ENCODE results near the gene MIA2. TPM values are rescaled to one million over a fixed set of nuclear protein-coding genes. Genes with fewer than 3 reads are reported as not detected.

MIA2 gene
- total RNA-seq, 1 experiment from 2014 or later, result 15.0 TPM

GRCh38 chr14:39369029-39369428, 135.3 kb downstream of the MIA2 start:
- Histone ChIP-seq H2BK20ac (ENCODE audit: low read depth, low read length, poor library complexity, severe bottlenecking) (no peak overlapping the region), H3K27me3 (ENCODE audit: insufficient read depth, low read length) (no peaks in the 10 kb centered on the region), H3K9me3 (ENCODE audit: control insufficient read depth, low read depth, low read length) (no peaks in the 10 kb centered on the region), H2BK120ac (ENCODE audit: low read depth, low read length, poor library complexity, severe bottlenecking) (no peak overlapping the region), H4K8ac (replicated peaks; ENCODE audit: insufficient read length, low read depth, low read length) (no peak overlapping the region), H2BK12ac (ENCODE audit: insufficient read length, low read depth, low read length) (no peak overlapping the region), H4K20me1 (ENCODE audit: control insufficient read depth, insufficient read depth, insufficient read length) (no peaks in the 10 kb centered on the region), H3K79me2 (ENCODE audit: insufficient read depth, low read length) (no peaks in the 10 kb centered on the region), H2AK5ac (ENCODE audit: insufficient read length, low read length) (no peak overlapping the region), H3T11ph (ENCODE audit: low read length) (no peak overlapping the region), H3K14ac (ENCODE audit: insufficient read depth, low read length) (no peak overlapping the region), H4K5ac (ENCODE audit: insufficient read length, low read depth, low read length) (no peak overlapping the region), H2AFZ (ENCODE audit: low read length) (no peak overlapping the region), H3K4me1 (ENCODE audit: insufficient read depth, low read length) (peaks cover 10% of the 10 kb centered on the region), H3K56ac (ENCODE audit: insufficient read length, low read depth, low read length) (no peak overlapping the region), H3K27ac (ENCODE audit: insufficient read length, low read depth, low read length) (no peak overlapping the region), H3K4ac (ENCODE audit: low read depth, low read length) (no peak overlapping the region), H3K79me1 (ENCODE audit: insufficient read depth, low read depth, low read length, poor library complexity, severe bottlenecking) (no peaks in the 10 kb centered on the region), H3K18ac (ENCODE audit: insufficient read length, low read depth, low read length) (no peak overlapping the region), H2BK5ac (ENCODE audit: insufficient read length, low read length) (no peak overlapping the region), H3K9ac (ENCODE audit: extremely low read depth, insufficient read length, low read length) (no peak overlapping the region), H3K23me2 (ENCODE audit: insufficient read length, low read depth, low read length, poor library complexity, severe bottlenecking) (no peaks in the 10 kb centered on the region), H4K91ac (ENCODE audit: insufficient read length, low read depth, low read length) (no peak overlapping the region), H3K23ac (ENCODE audit: insufficient read length, low read depth, low read length) (no peak overlapping the region), H3K4me2 (ENCODE audit: insufficient read depth, insufficient read length, low read length) (no peak overlapping the region), H2BK15ac (ENCODE audit: low read depth, low read length) (no peak overlapping the region)
- H3K36me3 Mint-ChIP-seq (ENCODE audit: insufficient read depth in 1 of 3, low read depth in 3 of 3), result peaks cover 5 to 15% (median 6%) of the 10 kb centered on the region in 3 experiments; a peak in 6 of 7 replicates
- peak overlapping the region in 2 of 3 experiments; percentile 47 to 64; a peak in 3 of 7 replicates for H3K27ac Mint-ChIP-seq
- H3K27me3 Mint-ChIP-seq (ENCODE audit: low read depth), result no peaks in the 10 kb centered on the region
- TF ChIP-seq, protein P1, sequence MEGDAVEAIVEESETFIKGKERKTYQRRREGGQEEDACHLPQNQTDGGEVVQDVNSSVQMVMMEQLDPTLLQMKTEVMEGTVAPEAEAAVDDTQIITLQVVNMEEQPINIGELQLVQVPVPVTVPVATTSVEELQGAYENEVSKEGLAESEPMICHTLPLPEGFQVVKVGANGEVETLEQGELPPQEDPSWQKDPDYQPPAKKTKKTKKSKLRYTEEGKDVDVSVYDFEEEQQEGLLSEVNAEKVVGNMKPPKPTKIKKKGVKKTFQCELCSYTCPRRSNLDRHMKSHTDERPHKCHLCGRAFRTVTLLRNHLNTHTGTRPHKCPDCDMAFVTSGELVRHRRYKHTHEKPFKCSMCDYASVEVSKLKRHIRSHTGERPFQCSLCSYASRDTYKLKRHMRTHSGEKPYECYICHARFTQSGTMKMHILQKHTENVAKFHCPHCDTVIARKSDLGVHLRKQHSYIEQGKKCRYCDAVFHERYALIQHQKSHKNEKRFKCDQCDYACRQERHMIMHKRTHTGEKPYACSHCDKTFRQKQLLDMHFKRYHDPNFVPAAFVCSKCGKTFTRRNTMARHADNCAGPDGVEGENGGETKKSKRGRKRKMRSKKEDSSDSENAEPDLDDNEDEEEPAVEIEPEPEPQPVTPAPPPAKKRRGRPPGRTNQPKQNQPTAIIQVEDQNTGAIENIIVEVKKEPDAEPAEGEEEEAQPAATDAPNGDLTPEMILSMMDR (conservative IDR thresholded peaks at IDR 0.05), result no peak
- H3K4me3 Mint-ChIP-seq, result no peak overlapping the region
- H3K4me1 Mint-ChIP-seq, result peaks cover 39% of the 10 kb centered on the region in 2 experiments
- DNase-seq, result no peak
- peaks cover 6 to 11% of the 10 kb centered on the region in 2 experiments; a peak in 4 of 5 replicates for H3K9me3 Mint-ChIP-seq
- no CpG with 5 or more reads among the region's 2 CpGs for WGBS (ENCODE audit: extremely low coverage, insufficient read length, low lambda C conversion rate)
